Activated naive CD4-positive, alpha-beta T cell treated with anti-CD3 and anti-CD28 coated beads, Interleukin-2, amount 50 U/mL, for 24 hours (primary cell): ENCODE measurements around the gene RNF212.

Experiments used
- H3K27ac Mint-ChIP-seq: one replicate; pipeline ENCODE4 v1.8.0; 2021; ENCODE audit warnings: mild to moderate bottlenecking, mixed read lengths
- H3K27me3 Mint-ChIP-seq: one replicate; pipeline ENCODE4 v1.8.0; 2021; ENCODE audit warnings: mixed read lengths
- H3K36me3 Mint-ChIP-seq: one replicate; pipeline ENCODE4 v1.8.0; 2021; ENCODE audit warnings: mixed read lengths
- H3K4me1 Mint-ChIP-seq: one replicate; pipeline ENCODE4 v1.8.0; 2021; ENCODE audit warnings: mixed read lengths
- H3K4me3 Mint-ChIP-seq: one replicate; pipeline ENCODE4 v1.8.0; 2021; ENCODE audit warnings: mild to moderate bottlenecking, mixed read lengths
- H3K9me3 Mint-ChIP-seq: one replicate; pipeline ENCODE4 v1.8.0; 2021; ENCODE audit warnings: mixed read lengths

RNF212 gene

GRCh38 chr4:1031956-1032795 lies 81.2 kb downstream of the RNF212 start:
- no peaks in the 10 kb centered on the region for H3K4me1 Mint-ChIP-seq
- H3K27ac Mint-ChIP-seq = no peak overlapping the region
- H3K9me3 Mint-ChIP-seq = no peaks in the 10 kb centered on the region
- no peak overlapping the region for H3K4me3 Mint-ChIP-seq
- no peaks in the 10 kb centered on the region for H3K27me3 Mint-ChIP-seq
- no peaks in the 10 kb centered on the region for H3K36me3 Mint-ChIP-seq

DNA sequence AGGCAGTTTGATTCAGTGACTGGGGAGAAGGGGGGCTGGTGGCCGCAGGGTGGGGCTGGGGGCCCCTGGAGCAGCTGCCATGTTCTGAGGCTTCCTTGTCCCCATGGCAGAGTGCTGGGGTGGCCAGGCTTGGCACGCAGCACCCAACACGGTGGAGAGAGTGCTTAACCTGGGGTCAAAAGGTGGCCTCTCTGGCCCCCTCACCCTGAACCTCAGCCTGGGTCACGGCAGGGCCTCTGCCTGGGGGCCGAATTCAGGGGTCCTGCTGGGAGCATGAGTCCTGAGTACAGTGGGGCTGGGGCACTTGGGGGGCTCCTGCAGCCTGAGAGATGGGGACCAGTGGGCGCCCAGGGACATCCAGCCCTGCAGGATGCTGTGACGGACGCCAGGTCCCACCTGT lies 82.0 kb downstream of the RNF212 start:
- no peaks in the 10 kb centered on the region for H3K27me3 Mint-ChIP-seq
- no peaks in the 10 kb centered on the region for H3K9me3 Mint-ChIP-seq
- no peaks in the 10 kb centered on the region for H3K36me3 Mint-ChIP-seq
- no peak overlapping the region for H3K27ac Mint-ChIP-seq
- H3K4me3 Mint-ChIP-seq = no peak overlapping the region
- no peaks in the 10 kb centered on the region for H3K4me1 Mint-ChIP-seq

- H3K4me3 Mint-ChIP-seq = no peak overlapping the region
- H3K9me3 Mint-ChIP-seq = no peaks in the 10 kb centered on the region
- peaks cover 5% of the 10 kb centered on the region for H3K4me1 Mint-ChIP-seq
- H3K27me3 Mint-ChIP-seq = no peaks in the 10 kb centered on the region
- H3K36me3 Mint-ChIP-seq = no peaks in the 10 kb centered on the region
- H3K27ac Mint-ChIP-seq = no peak overlapping the region
Measured at GRCh38 chr4:1030559-1030958, 82.8 kb downstream of the RNF212 start.

DNA sequence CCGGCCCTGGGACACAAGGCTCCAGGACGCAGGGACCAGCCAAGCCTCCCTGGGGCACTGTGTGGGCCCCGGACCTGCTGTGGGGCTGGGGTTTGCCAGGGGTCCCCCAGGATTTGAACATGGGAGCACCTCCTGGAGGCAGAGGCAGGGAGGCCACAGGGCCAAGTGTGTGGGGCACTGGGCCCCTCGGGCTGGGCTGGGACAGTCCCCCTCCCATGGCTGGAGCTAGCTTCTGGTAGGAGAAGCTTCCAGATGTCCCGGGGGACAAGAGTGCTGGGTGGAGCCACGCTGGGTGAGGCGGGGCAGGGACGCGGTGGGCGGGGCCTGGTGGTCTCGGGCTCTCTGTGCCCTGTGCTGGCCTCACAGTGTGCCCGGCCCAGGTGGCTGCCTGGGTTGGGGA lies 83.3 kb downstream of the RNF212 start:
- Mint-ChIP-seq H3K27ac (no peak overlapping the region), H3K36me3 (peaks cover 2% of the 10 kb centered on the region), H3K4me1 (peaks cover 5% of the 10 kb centered on the region), H3K9me3 (no peaks in the 10 kb centered on the region), H3K27me3 (no peaks in the 10 kb centered on the region), H3K4me3 (no peak overlapping the region)

GRCh38 chr4:1029529-1029928 lies 83.8 kb downstream of the RNF212 start:
- Mint-ChIP-seq H3K4me3 (no peak overlapping the region), H3K4me1 (peaks cover 5% of the 10 kb centered on the region)

DNA sequence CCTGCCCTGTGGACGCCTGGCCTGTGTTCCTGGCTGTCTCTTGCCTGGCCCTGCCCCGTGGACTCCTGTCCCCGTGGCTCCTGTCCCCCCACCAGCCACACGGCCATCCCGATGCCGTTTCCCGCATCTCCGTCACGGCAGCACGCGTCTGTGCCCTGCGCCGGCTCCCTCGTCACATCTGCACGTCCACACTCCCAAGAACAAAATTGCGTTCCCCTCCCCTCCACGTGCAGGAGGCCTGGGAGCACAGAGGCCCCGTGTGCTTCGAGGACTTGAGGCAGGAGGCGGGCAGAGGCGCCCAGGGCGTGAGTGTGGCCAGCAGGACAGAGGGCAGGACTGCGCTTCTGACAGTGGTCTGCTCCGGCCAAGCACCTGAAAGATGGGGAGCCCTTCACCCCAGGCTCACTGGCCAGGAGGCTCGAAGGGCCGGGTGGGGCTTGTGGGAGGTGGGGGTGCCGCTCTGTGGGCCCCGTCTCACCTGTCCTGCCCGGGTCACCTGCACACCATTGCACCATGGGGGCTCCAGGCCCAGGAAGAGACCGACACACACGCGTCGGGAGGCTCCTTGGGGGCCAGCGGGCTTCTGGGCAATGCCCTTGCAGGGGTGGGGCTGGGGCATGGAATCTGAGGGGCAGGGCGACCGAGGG lies 84.7 kb downstream of the RNF212 start:
- H3K36me3 Mint-ChIP-seq = peaks cover 2% of the 10 kb centered on the region
- no peak overlapping the region for H3K4me3 Mint-ChIP-seq
- no peak overlapping the region for H3K27ac Mint-ChIP-seq
- H3K27me3 Mint-ChIP-seq = no peaks in the 10 kb centered on the region
- H3K4me1 Mint-ChIP-seq = peaks cover 5% of the 10 kb centered on the region
- no peaks in the 10 kb centered on the region for H3K9me3 Mint-ChIP-seq

More at GRCh38 chr4:1029529-1029928, 83.8 kb downstream of the RNF212 start:
- Mint-ChIP-seq H3K36me3 (peaks cover 2% of the 10 kb centered on the region), H3K27me3 (no peaks in the 10 kb centered on the region), H3K9me3 (no peaks in the 10 kb centered on the region), H3K27ac (no peak overlapping the region)

- Mint-ChIP-seq H3K4me1 (peaks cover 5% of the 10 kb centered on the region), H3K9me3 (no peaks in the 10 kb centered on the region), H3K27ac (no peak overlapping the region), H3K27me3 (no peaks in the 10 kb centered on the region), H3K36me3 (peaks cover 2% of the 10 kb centered on the region), H3K4me3 (no peak overlapping the region)
Measured at GRCh38 chr4:1027915-1028238, 85.5 kb downstream of the RNF212 start.

- no peak overlapping the region for H3K4me3 Mint-ChIP-seq
- H3K36me3 Mint-ChIP-seq = peaks cover 2% of the 10 kb centered on the region
Measured at GRCh38 chr4:1027219-1027914, 86.0 kb downstream of the RNF212 start.

GRCh38 chr4:1026115-1026514 lies 87.2 kb downstream of the RNF212 start:
- no peaks in the 10 kb centered on the region for H3K27me3 Mint-ChIP-seq
- H3K4me3 Mint-ChIP-seq = no peak overlapping the region
- no peaks in the 10 kb centered on the region for H3K9me3 Mint-ChIP-seq
- H3K36me3 Mint-ChIP-seq = peaks cover 2% of the 10 kb centered on the region
- no peak overlapping the region for H3K27ac Mint-ChIP-seq
- peaks cover 5% of the 10 kb centered on the region for H3K4me1 Mint-ChIP-seq

More at GRCh38 chr4:1027219-1027914, 86.0 kb downstream of the RNF212 start:
- H3K4me1 Mint-ChIP-seq = peaks cover 5% of the 10 kb centered on the region
- no peaks in the 10 kb centered on the region for H3K27me3 Mint-ChIP-seq
- no peak overlapping the region for H3K27ac Mint-ChIP-seq
- no peaks in the 10 kb centered on the region for H3K9me3 Mint-ChIP-seq

GRCh38 chr4:1024882-1025545 lies 88.3 kb downstream of the RNF212 start:
- H3K4me3 Mint-ChIP-seq = no peak overlapping the region
- H3K9me3 Mint-ChIP-seq = no peaks in the 10 kb centered on the region
- H3K4me1 Mint-ChIP-seq = peaks cover 6% of the 10 kb centered on the region
- H3K36me3 Mint-ChIP-seq = peaks cover 2% of the 10 kb centered on the region
- H3K27ac Mint-ChIP-seq = no peak overlapping the region
- no peaks in the 10 kb centered on the region for H3K27me3 Mint-ChIP-seq

- H3K4me3 Mint-ChIP-seq = no peak overlapping the region
- H3K27ac Mint-ChIP-seq = no peak overlapping the region
- H3K4me1 Mint-ChIP-seq = peaks cover 9% of the 10 kb centered on the region
- H3K9me3 Mint-ChIP-seq = no peaks in the 10 kb centered on the region
- peaks cover 2% of the 10 kb centered on the region for H3K36me3 Mint-ChIP-seq
- H3K27me3 Mint-ChIP-seq = no peaks in the 10 kb centered on the region
Measured at GRCh38 chr4:1023895-1024740, 89.2 kb downstream of the RNF212 start.

- H3K4me3 Mint-ChIP-seq = no peak overlapping the region
- H3K27me3 Mint-ChIP-seq = no peaks in the 10 kb centered on the region
- H3K36me3 Mint-ChIP-seq = peaks cover 2% of the 10 kb centered on the region
- no peak overlapping the region for H3K27ac Mint-ChIP-seq
- H3K9me3 Mint-ChIP-seq = no peaks in the 10 kb centered on the region
- H3K4me1 Mint-ChIP-seq = peaks cover 9% of the 10 kb centered on the region
Measured at GRCh38 chr4:1023075-1023640, 90.2 kb downstream of the RNF212 start.

- H3K4me1 Mint-ChIP-seq = peaks cover 9% of the 10 kb centered on the region
- H3K27ac Mint-ChIP-seq = no peak overlapping the region
- no peaks in the 10 kb centered on the region for H3K9me3 Mint-ChIP-seq
- H3K4me3 Mint-ChIP-seq = no peak overlapping the region
- H3K36me3 Mint-ChIP-seq = peaks cover 2% of the 10 kb centered on the region
- H3K27me3 Mint-ChIP-seq = no peaks in the 10 kb centered on the region
Measured at GRCh38 chr4:1022739-1023066, 90.7 kb downstream of the RNF212 start.

DNA sequence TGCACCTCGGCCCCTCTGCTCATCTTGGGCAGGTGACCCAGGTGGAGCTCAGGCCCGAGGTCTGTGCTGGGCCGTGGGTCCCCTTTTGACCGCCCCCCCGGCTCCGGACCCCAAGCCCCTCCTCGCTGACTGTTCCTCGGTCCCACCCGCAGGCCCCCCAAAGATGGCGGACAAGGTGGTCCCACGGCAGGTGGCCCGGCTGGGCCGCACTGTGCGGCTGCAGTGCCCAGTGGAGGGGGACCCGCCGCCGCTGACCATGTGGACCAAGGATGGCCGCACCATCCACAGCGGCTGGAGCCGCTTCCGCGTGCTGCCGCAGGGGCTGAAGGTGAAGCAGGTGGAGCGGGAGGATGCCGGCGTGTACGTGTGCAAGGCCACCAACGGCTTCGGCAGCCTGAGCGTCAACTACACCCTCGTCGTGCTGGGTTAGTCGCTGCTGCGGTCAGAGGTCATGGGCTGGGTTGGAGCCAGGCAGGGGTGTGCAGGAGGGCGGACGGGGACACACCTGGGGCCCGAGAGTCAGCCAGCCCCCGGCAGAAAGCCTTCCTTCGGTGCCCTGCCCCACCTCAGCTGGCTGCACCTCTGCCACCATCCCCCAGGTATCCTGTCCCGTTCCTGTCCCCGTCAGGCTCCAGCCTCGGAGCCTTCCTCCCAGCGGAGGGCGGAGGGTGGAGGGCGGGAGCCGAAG lies 91.2 kb downstream of the RNF212 start:
- Mint-ChIP-seq H3K4me1 (peaks cover 9% of the 10 kb centered on the region), H3K36me3 (peaks cover 2% of the 10 kb centered on the region), H3K9me3 (no peaks in the 10 kb centered on the region), H3K4me3 (no peak overlapping the region), H3K27me3 (no peaks in the 10 kb centered on the region), H3K27ac (no peak overlapping the region)
